Spleen (tissue), 11 donors: ENCODE results near the gene MAN2B1. TPM values are rescaled to one million over a fixed set of nuclear protein-coding genes. Genes with fewer than 3 reads are reported as not detected.
A peak's percentile ranks its signal among the peaks of the same experiment; 100 is the strongest.

Experiments
- DNase-seq: peaks from one replicate; pipeline ENCODE4 v3.0.0-alpha.2; 2020
- H3K27ac ChIP-seq, 8 donors: fragments of 200-600 bp; sonication (generic) in 7 of 8; 1 replicate in 4 of 8; 2 replicates in 4 of 8; pipeline versions ENCODE4 v1.5.0 to v1.8.0; 2016 to 2021; ENCODE audit warnings: inconsistent platforms in 4 of 8, mild to moderate bottlenecking in 4 of 8, moderate library complexity in 1 of 8
- H3K27me3 ChIP-seq, 7 donors: fragments of 200-600 bp; sonication (generic) in 6 of 7; replicated peaks in 1 of 7; 1 replicate in 4 of 7; 2 replicates in 3 of 7; pipeline versions ENCODE4 v1.5.0 to v1.8.0; 2016 to 2021; ENCODE audit warnings: inconsistent platforms in 3 of 7, mild to moderate bottlenecking in 1 of 7
- H3K36me3 ChIP-seq, 6 donors: fragments of 200-600 bp; sonication (generic) in 5 of 6; 1 replicate in 4 of 6; 2 replicates in 2 of 6; pipeline versions ENCODE4 v1.5.0 to v1.8.0; 2016 to 2021; ENCODE audit warnings: inconsistent platforms in 2 of 6
- H3K4me1 ChIP-seq, 6 donors: fragments of 200-600 bp; sonication (generic) in 5 of 6; 1 replicate in 3 of 6; 2 replicates in 3 of 6; pipeline versions ENCODE4 v1.5.0 to v1.8.0; 2016 to 2021; ENCODE audit warnings: inconsistent platforms in 3 of 6
- H3K4me3 ChIP-seq, 8 donors: fragments of 200-600 bp; sonication (generic) in 7 of 8; 1 replicate in 4 of 8; 2 replicates in 4 of 8; pipeline versions ENCODE4 v1.5.0 to v1.8.0; 2016 to 2021; ENCODE audit warnings: inconsistent platforms in 4 of 8, mild to moderate bottlenecking in 4 of 8, moderate library complexity in 2 of 8
- H3K9me3 ChIP-seq, 8 donors: fragments of 200-600 bp; sonication (generic) in 7 of 8; 1 replicate in 4 of 8; 2 replicates in 4 of 8; pipeline versions ENCODE4 v1.5.0 to v1.8.0; 2016 to 2021; ENCODE audit warnings: inconsistent platforms in 4 of 8
- CTCF ChIP-seq, 11 experiments: fragments of 200-600 bp in 7 of 11; fragments of 450-650 bp in 4 of 11; sonication (generic) in 4 of 11; IDR thresholded peaks in 8 of 11; conservative IDR thresholded peaks in 3 of 11; 1 replicate in 7 of 11; 2 replicates in 4 of 11; pipeline versions ENCODE4 v1.4.0 to v1.8.0; 2016 to 2021; ENCODE audit warnings: antibody characterized with exemption in 11 of 11, inconsistent platforms in 4 of 11, mild to moderate bottlenecking in 1 of 11
- POLR2A ChIP-seq, 3 donors: fragments of 450-650 bp; IDR thresholded peaks; one replicate each; pipeline ENCODE4 v1.5.1; 2017; ENCODE audit warnings: antibody characterized with exemption in 3 of 3, mild to moderate bottlenecking in 1 of 3
- POLR2AphosphoS5 ChIP-seq, 3 donors: sonication (generic); formaldehyde crosslinking; IDR thresholded peaks; one replicate each; pipeline ENCODE4 v1.5.1; 2017; ENCODE audit warnings: antibody characterized with exemption in 3 of 3
- WGBS, 5 donors: extraction: QIAGEN DNeasy Blood & Tissue Kit in 3 of 5; methylation state at CpG; one replicate each; pipeline versions ENCODE4 v1.1.5 to v1.1.7; 2013 to 2018; 5-methylcytosine and 5-hydroxymethylcytosine counted together
- intact Hi-C: fragments of 100-400 bp; cut with DNase I; formaldehyde crosslinking; loops from one replicate; pipeline ENCODE4 v1.15.0; 2023; ENCODE audit warnings: low total_unique reads
- polyA plus RNA-seq, 3 donors: library from polyadenylated mRNA; stranded (reverse); fragments of 200-250 nt; gene quantifications; one replicate each; pipeline ENCODE4 v1.2.1, GENCODE V29; 2013
- total RNA-seq, 7 donors: library from RNA; depleted of rRNA in 3 of 7; stranded (reverse); fragments of >200 nt in 3 of 7; fragmentation: NEBNext Ultra II Directional in 4 of 7; extraction: Animal tissue kit (Norgen Biotek cat#: 25700) in 4 of 7; gene quantifications; one replicate each; pipeline versions ENCODE4 v1.1.0 to v1.2.1, GENCODE V29; 2016 to 2021
- donor health status: healthy with polysubstance abuse.
- donor health status: DM: no; HTN: no; CAD: no; lungs with moderate emphysema.
- donor health status: DM: no; HTN: no; CAD: no.
- donor health status: Bipolar disorder and iron deficiency.
- donor health status: healthy.
- donor health status: DM: no; HTN: no; CAD: no.
- donor health status: DM: yes; HTN: yes; CAD: no.

Gene MAN2B1
- total and polyA plus RNA-seq, 10 donors, result 50.6 to 288 (median 190) TPM

DNA sequence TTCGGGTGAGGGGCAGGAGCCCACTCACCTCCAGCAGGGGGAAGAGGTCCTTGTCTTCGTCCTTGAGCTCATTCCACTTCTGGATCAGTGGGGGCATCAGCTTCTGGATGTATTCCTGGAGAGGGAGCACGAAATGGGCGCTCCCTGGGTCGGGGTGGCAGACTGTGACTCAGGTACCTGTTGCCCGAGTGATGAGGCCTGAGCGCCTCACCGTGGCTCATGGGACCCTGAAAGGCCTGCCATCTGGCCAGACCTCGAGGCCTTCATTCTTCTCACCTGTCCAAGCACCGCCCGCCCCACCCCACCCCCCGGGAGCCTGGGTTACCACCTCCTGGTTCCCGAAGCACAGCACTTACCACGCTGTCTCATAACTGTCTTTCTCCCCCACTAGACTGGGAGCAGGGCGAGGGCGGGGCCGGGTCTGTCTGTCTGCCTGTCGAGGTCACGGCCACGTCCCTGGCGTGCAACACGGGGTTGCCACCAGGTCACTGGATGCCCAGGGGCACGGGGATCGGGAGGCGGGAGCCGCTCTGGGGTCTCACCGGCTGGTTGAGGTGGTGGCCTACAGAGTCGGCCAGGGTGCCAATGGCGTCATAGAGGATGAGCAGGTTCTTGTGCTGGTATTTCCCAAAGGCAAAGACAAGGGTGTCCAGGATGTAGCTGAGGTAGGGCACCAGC lies 39.3 kb upstream of the MAN2B1 start:
- intact Hi-C loops, result no loop called here
- Histone ChIP-seq H3K27me3 (no peaks in the 10 kb centered on the region), H3K4me3 (no peak overlapping the region), H3K27ac (no peak overlapping the region), H3K36me3 (peaks cover 2 to 100% (median 97%) of the 10 kb centered on the region in 6 donors), H3K9me3 (no peaks in the 10 kb centered on the region), H3K4me1 (no peaks in the 10 kb centered on the region)
- DNase-seq, result no peak
- no peak for TF ChIP-seq CTCF (IDR thresholded peaks at IDR 0.05 in 8 of 11, conservative IDR thresholded peaks at IDR 0.05 in 3 of 11)
- TF ChIP-seq POLR2AphosphoS5 (IDR thresholded peaks at IDR 0.05), result no peak
- TF ChIP-seq POLR2A (IDR thresholded peaks at IDR 0.05), result no peak
- 93 to 95% (median 95%) methylated on average over 15 to 29 of the region's 29 CpGs for WGBS, 5 donors

- TF ChIP-seq POLR2AphosphoS5 (IDR thresholded peaks at IDR 0.05), result peak in 1 of 3 donors; percentile 13
- no peak for TF ChIP-seq POLR2A (IDR thresholded peaks at IDR 0.05)
- no peaks in the 10 kb centered on the region for H3K4me1 ChIP-seq
- H3K9me3 ChIP-seq, result no peaks in the 10 kb centered on the region
- 94 to 97% (median 95%) methylated on average over 11 to 13 of the region's 13 CpGs for WGBS, 5 donors
- intact Hi-C loops, result no loop called here
- H3K27me3 ChIP-seq, result no peaks in the 10 kb centered on the region
- H3K4me3 ChIP-seq, result no peak overlapping the region
- peaks cover 2 to 100% (median 97%) of the 10 kb centered on the region in 6 donors for H3K36me3 ChIP-seq
- H3K27ac ChIP-seq, result no peak overlapping the region
- no peak for DNase-seq
These were observed 38.6 kb upstream of the MAN2B1 start for GRCh38 chr19:12705169-12705568.

GRCh38 chr19:12703046-12703445 lies 36.5 kb upstream of the MAN2B1 start:
- no peak for DNase-seq
- Histone ChIP-seq H3K36me3 (peaks cover 0 to 96% (median 78%) of the 10 kb centered on the region in 6 donors), H3K27ac (no peak overlapping the region), H3K4me3 (no peak overlapping the region), H3K9me3 (no peaks in the 10 kb centered on the region), H3K4me1 (peaks cover 0 to 6% (median 0%) of the 10 kb centered on the region in 6 donors), H3K27me3 (no peaks in the 10 kb centered on the region)
- intact Hi-C loops, result no loop called here
- 72 to 88% (median 79%) methylated on average over 9 of the region's 9 CpGs for WGBS, 5 donors
- TF ChIP-seq CTCF (IDR thresholded peaks at IDR 0.05 in 8 of 11, conservative IDR thresholded peaks at IDR 0.05 in 3 of 11), result no peak

DNA sequence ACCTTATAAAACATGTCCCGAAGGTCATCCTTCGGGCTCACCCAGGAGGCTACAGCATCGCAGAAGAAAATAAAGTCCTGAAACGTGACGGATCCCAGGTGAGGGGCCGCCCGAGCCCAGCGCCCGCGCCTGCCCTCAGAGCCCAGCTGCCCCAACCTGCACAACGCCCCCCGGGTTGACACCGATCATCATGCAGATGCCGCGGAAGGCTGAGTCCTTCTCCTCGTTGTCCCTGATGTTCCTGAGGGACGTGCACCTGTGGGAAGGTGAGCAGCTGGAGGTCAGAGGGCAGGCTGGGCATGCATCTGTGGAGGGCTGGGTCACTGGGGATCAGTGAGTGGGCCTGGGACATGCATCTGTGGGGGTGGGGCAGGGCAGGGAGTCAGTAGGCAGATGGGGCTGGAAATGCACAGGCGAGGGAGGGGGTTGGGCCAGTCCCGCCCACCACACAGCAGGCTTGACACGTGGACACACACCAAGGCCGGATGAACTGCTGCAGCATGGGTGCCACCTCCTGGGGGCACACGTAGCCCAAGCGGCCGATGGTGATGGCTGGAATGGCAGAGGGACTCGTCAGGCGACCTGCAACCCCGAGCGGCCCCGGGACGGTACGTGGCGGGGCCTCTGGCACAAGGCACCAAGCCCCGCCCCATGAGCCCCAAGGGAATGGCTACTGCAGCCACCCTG lies 35.2 kb upstream of the MAN2B1 start:
- no peak for DNase-seq
- no peaks in the 10 kb centered on the region for H3K27me3 ChIP-seq

More for the DNA sequence above, 35.2 kb upstream of the MAN2B1 start:
- H3K4me3 ChIP-seq, result no peak overlapping the region
- intact Hi-C loops, result no loop called here
- peaks cover 0 to 83% (median 66%) of the 10 kb centered on the region in 6 donors for H3K36me3 ChIP-seq
- H3K4me1 ChIP-seq, result peaks cover 0 to 18% (median 7%) of the 10 kb centered on the region in 6 donors
- TF ChIP-seq CTCF (IDR thresholded peaks at IDR 0.05 in 8 of 11, conservative IDR thresholded peaks at IDR 0.05 in 3 of 11) (no peak), POLR2AphosphoS5 (IDR thresholded peaks at IDR 0.05) (peak in 2 of 3 donors; percentile 28 to 67), POLR2A (IDR thresholded peaks at IDR 0.05) (no peak)
- H3K27ac ChIP-seq, result no peak overlapping the region
- WGBS, 5 donors, result 89 to 96% (median 92%) methylated on average over 22 to 33 of the region's 33 CpGs
- no peaks in the 10 kb centered on the region for H3K9me3 ChIP-seq
